BLaER1 (cell line): ENCODE data around the gene GALK1.

Experiments
- H3K27ac ChIP-seq: shearing (Covaris generic); formaldehyde crosslinking; 2 replicates; pipeline ENCODE4 v1.8.1; 2022
- H3K27me3 ChIP-seq: shearing (Covaris generic); formaldehyde crosslinking; 2 replicates; pipeline ENCODE4 v1.8.1; 2022
- H3K36me3 ChIP-seq: shearing (Covaris generic); formaldehyde crosslinking; 2 replicates; pipeline ENCODE4 v1.8.1; 2022
- H3K4me1 ChIP-seq: shearing (Covaris generic); formaldehyde crosslinking; 2 replicates; pipeline ENCODE4 v1.8.1; 2022
- H3K4me2 ChIP-seq: shearing (Covaris generic); formaldehyde crosslinking; 2 replicates; pipeline ENCODE4 v1.8.1; 2022
- H3K4me3 ChIP-seq: shearing (Covaris generic); formaldehyde crosslinking; 2 replicates; pipeline ENCODE4 v1.8.1; 2022
- H3K9ac ChIP-seq: shearing (Covaris generic); formaldehyde crosslinking; 2 replicates; pipeline ENCODE4 v1.8.1; 2022
- H3K9me3 ChIP-seq: shearing (Covaris generic); formaldehyde crosslinking; 2 replicates; pipeline ENCODE4 v1.8.1; 2022
- H4K20me1 ChIP-seq: shearing (Covaris generic); formaldehyde crosslinking; 2 replicates; pipeline ENCODE4 v1.8.1; 2022
- Cebpa-rat ChIP-seq: shearing (Covaris generic); IDR thresholded peaks from 2 replicates; pipeline ENCODE4 v1.8.1; 2022

GALK1 gene

GRCh38 chr17:75720656-75721462 lies 44.1 kb downstream of the GALK1 start, which contains the start of gene ITGB4:
Gene ITGB4 (plus strand): TSS chr17:75721459. CDS start chr17:75724704, 3,245 bp downstream.
- no peak within 1 kb of the TSS for H3K27ac ChIP-seq
- peak within 1 kb of the TSS; percentile 92 for H3K4me2 ChIP-seq
- peaks cover 4% of the 10 kb centered on the region; the same call in 1 of the 2 replicates for H4K20me1 ChIP-seq
- H3K4me1 ChIP-seq = peaks cover 29% of the 10 kb centered on the region
- H3K36me3 ChIP-seq = no peaks in the 10 kb centered on the region
- H3K9me3 ChIP-seq = no peaks in the 10 kb centered on the region
- TF ChIP-seq Cebpa-rat = no peak
- H3K27me3 ChIP-seq = peaks cover 43% of the 10 kb centered on the region
- H3K4me3 ChIP-seq = peak within 1 kb of the TSS; percentile 65
- peak within 1 kb of the TSS; percentile 65 for H3K9ac ChIP-seq

- no peaks in the 10 kb centered on the region for H3K36me3 ChIP-seq
- peaks cover 43% of the 10 kb centered on the region for H3K27me3 ChIP-seq
- no peak overlapping the region for H3K4me3 ChIP-seq
- no peak overlapping the region for H3K9ac ChIP-seq
- no peak overlapping the region for H3K4me2 ChIP-seq
- H4K20me1 ChIP-seq = peaks cover 4% of the 10 kb centered on the region; the same call in 1 of the 2 replicates
- no peak for TF ChIP-seq Cebpa-rat
- peaks cover 27% of the 10 kb centered on the region for H3K4me1 ChIP-seq
- no peaks in the 10 kb centered on the region for H3K9me3 ChIP-seq
- no peak overlapping the region for H3K27ac ChIP-seq
Observed at GRCh38 chr17:75719732-75720131, 45.3 kb downstream of the GALK1 start.

GRCh38 chr17:75712446-75712845 lies 52.5 kb downstream of the GALK1 start:
- Histone ChIP-seq H3K36me3 (peaks cover 15% of the 10 kb centered on the region), H3K27ac (no peak overlapping the region), H3K4me3 (no peak overlapping the region), H3K4me1 (peaks cover 25% of the 10 kb centered on the region), H3K9ac (no peak overlapping the region), H3K27me3 (no peaks in the 10 kb centered on the region), H4K20me1 (no peaks in the 10 kb centered on the region; the same call in 1 of the 2 replicates), H3K4me2 (no peak overlapping the region), H3K9me3 (no peaks in the 10 kb centered on the region)
- TF ChIP-seq Cebpa-rat = no peak
